ENCODE measurements around the gene SARDH. TPM values are rescaled to one million over a fixed set of nuclear protein-coding genes. Genes with fewer than 3 reads are reported as not detected.
"Not testable (repeated sequence)": the region's sequence is repeated elsewhere in the genome, so short reads cannot be mapped to it uniquely, and the experiment has no call there.

SARDH gene
- total and polyA plus RNA-seq, 11 donors: 0.19 to 1.7 (median 0.69) TPM

- Histone ChIP-seq H3K4me3 (no peak overlapping the region), H3K36me3 (no peaks in the 10 kb centered on the region), H3K4me1 (peaks cover 0 to 6% (median 0%) of the 10 kb centered on the region in 12 donors), H3K27me3 (peaks cover 0 to 47% (median 3%) of the 10 kb centered on the region in 9 donors), H3K27ac (no peak overlapping the region), H3K9me3 (no peaks in the 10 kb centered on the region)
- DNase-seq (no peak), ATAC-seq (no peak)
- intact Hi-C loops (cut with DNase I): no loop called here
- no peak for TF ChIP-seq CTCF (IDR thresholded peaks at IDR 0.05)
- no peak for TF ChIP-seq POLR2A (IDR thresholded peaks at IDR 0.05)
- WGBS, 4 donors: 61 to 78% (median 73%) methylated on average over 8 to 9 of the region's 9 CpGs
Measured at GRCh38 chr9:133752739-133753446, 14.7 kb upstream of the SARDH start.

- peak in 1 of 5 donors; percentile 33 for DNase-seq
- WGBS, 4 donors: 87 to 90% (median 89%) methylated on average over 6 to 9 of the region's 9 CpGs
- Histone ChIP-seq H3K27me3 (peaks cover 0 to 43% (median 3%) of the 10 kb centered on the region in 9 donors), H3K9me3 (no peaks in the 10 kb centered on the region), H3K4me3 (no peak overlapping the region), H3K36me3 (no peaks in the 10 kb centered on the region), H3K4me1 (peaks cover 0 to 6% (median 0%) of the 10 kb centered on the region in 12 donors), H3K27ac (no peak overlapping the region)
- intact Hi-C loops (cut with DNase I): no loop called here
- ATAC-seq: no peak
- TF ChIP-seq CTCF (IDR thresholded peaks at IDR 0.05): no peak
Measured at GRCh38 chr9:133750982-133751649, 13.0 kb upstream of the SARDH start.

GRCh38 chr9:133747309-133747708 lies 9.2 kb upstream of the SARDH start:
- H3K27me3 ChIP-seq: peaks cover 0 to 32% (median 0%) of the 10 kb centered on the region in 9 donors
- ATAC-seq: no peak
- H3K9me3 ChIP-seq: no peaks in the 10 kb centered on the region
- TF ChIP-seq CTCF (IDR thresholded peaks at IDR 0.05) (no peak), POLR2A (IDR thresholded peaks at IDR 0.05) (no peak)
- intact Hi-C loops (cut with DNase I): no loop called here
- no peak overlapping the region for H3K4me3 ChIP-seq
- no peak for DNase-seq
- H3K27ac ChIP-seq: no peak overlapping the region
- H3K36me3 ChIP-seq: no peaks in the 10 kb centered on the region
- H3K4me1 ChIP-seq: no peaks in the 10 kb centered on the region

GRCh38 chr9:133744528-133744927 lies 6.4 kb upstream of the SARDH start:
- H3K36me3 ChIP-seq; intact Hi-C loops (cut with DNase I); H3K27ac ChIP-seq; DNase-seq; H3K4me3 ChIP-seq; H3K4me1 ChIP-seq; H3K9me3 ChIP-seq; ATAC-seq: not testable (repeated sequence)
- peaks cover 0 to 22% (median 0%) of the 10 kb centered on the region in 9 donors for H3K27me3 ChIP-seq
- 88 to 94% (median 91%) methylated on average over 9 to 27 of the region's 31 CpGs for WGBS, 4 donors

Measured in heart left ventricle (tissue), 16 donors.